HG02970 (cell line): Measurements from ENCODE around the gene RNU6-9.

Experiments used
- ATAC-seq: cut with Tn5 transposase; IDR thresholded peaks from one replicate; pipeline ENCODE4 v1.9.1; 2021; ENCODE audit warnings: mild to moderate bottlenecking, moderate library complexity, moderate number of reproducible peaks; ENCODE audit not compliant: unreplicated experiment, low FRiP score

Gene RNU6-9

GRCh38 chr19:916645-917322 lies 23.5 kb downstream of the RNU6-9 start:
- no peak for ATAC-seq

DNA sequence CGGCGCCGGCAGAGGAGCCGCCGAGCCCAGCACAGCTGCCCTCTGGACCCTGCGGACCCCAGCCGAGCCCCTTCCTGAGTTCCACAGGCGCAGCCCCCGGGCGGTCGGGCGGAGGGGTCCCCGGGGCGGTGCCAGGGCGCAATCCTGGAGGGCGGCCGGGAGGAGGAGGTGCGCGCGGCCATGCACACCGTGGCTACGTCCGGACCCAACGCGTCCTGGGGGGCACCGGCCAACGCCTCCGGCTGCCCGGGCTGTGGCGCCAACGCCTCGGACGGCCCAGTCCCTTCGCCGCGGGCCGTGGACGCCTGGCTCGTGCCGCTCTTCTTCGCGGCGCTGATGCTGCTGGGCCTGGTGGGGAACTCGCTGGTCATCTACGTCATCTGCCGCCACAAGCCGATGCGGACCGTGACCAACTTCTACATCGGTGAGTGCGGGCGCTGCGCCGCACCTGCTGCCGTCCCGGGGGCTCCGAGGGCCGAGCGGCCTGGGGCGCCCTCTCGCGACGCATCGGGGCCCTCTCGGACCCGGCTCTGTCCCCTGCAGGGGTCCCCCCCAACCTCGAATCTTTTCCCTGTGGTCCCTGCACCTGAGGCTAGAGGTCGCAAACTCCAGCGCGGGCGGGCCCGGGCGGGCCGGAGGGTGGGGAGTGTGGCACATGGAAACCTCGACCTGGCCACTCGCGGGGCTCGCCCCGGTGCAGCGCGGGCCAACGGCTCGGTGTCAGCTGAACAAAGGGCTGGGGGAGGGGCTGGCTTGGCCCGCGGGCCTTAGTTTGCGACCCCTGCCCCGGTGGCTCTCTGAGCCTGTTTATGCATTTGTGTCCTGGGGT lies 24.3 kb downstream of the RNU6-9 start, which contains the start of gene KISS1R:
TSS of gene KISS1R (plus strand) at position 11 of the 829 bp plus-strand sequence. CDS start at position 181, 170 bp downstream.
- ATAC-seq: no peak

- no peak for ATAC-seq
Measured at GRCh38 chr19:918152-918437, 24.8 kb downstream of the RNU6-9 start.

GRCh38 chr19:918481-919198 lies 25.4 kb downstream of the RNU6-9 start:
- ATAC-seq: no peak

- peak; percentile 12 for ATAC-seq
Measured at GRCh38 chr19:919199-920050, 26.1 kb downstream of the RNU6-9 start.

GRCh38 chr19:920051-920864 lies 27.0 kb downstream of the RNU6-9 start:
- peak; percentile 29 for ATAC-seq

DNA sequence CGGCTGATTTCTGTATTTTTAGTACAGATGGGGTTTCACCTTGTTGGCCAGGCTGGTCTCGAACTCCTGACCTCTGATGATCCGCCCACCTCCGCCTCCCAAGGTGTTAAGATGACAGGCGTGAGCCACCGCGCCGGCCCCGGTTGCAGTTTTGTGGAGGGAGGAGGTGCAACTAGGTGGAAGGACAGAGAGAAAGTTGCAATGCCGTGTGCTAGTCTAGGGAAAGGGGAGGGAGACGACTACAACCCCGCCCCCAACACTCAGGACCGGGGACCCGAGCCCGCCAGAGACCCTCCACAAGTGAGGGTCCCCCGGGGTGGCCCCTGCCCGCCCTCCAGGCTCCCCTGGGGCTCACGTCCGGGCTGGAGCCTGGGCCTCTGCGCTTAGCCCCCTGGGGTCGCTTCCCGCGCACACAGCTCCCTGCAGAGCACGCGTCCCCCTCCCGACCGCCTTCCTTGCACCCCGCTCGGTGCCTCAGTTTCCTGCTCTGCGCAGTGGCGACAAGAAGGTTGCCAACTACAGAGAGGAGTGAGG lies 31.3 kb downstream of the RNU6-9 start:
- ATAC-seq: no peak

DNA sequence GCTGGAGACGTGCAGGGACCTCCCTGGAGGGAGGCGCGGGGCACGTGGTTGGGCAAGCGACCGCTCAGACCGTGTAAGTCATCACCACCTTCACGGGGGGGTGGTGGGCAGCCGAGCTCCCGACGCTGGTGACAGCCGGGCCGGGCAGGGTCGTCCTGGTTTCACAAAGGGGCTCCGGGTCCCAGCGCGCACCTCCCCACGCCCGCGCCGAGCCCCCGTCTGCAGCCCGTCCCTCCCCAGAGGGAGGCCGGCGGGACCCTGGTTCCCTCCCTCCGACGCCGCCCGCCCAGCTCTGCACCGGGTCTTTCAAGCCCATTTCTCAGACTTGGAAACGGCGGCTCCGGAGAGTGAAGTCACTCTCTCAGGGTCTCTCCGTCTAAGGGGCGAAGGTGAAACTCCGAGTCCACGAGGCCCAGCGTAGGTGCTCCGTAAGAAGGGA lies 31.8 kb downstream of the RNU6-9 start:
- no peak for ATAC-seq

DNA sequence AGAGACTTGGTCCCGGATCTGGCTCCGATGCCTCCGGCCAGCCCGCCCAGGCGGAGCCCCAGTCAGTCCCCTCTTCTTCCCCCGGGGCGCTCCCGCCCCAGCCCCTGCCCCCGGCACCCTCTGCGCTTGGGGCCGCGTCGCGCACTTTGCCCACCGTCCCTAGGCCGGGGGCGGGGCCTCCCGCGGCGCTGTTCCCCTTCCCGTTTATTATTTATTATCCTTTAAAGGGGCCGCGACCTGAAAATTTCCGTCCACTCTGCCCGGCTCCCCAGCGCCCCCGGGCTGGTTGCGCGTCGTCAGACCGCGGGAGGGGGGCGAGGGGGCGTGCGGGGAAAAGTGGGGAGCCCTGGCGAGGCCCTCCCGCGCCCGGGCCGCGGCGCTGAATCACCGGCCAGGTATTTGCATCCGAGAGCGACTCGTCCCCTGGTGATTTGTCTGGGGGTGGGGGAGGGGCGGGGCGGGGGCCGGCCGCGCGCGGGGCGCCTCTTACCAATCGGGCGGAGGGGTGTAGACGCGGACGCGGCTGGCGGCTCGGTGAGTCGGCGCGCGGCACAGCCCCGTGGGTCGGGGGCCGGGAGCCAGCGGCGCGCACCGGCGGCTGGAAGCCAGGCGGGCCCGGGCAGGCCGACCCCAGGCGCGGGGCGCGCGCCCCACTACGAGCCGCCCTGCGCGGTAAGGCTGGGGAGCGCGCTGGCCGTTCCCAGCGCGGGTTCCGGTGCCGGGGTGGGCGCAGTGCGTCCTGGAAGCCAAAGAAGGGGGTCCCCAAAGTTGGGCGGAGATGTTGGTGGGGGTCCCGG lies 32.4 kb downstream of the RNU6-9 start, which contains the start of gene ARID3A:
TSS of gene ARID3A (plus strand) at position 510 of the 797 bp plus-strand sequence. CDS start 3,494 bp downstream, outside the sequence.
- ATAC-seq: peak; percentile 55

DNA sequence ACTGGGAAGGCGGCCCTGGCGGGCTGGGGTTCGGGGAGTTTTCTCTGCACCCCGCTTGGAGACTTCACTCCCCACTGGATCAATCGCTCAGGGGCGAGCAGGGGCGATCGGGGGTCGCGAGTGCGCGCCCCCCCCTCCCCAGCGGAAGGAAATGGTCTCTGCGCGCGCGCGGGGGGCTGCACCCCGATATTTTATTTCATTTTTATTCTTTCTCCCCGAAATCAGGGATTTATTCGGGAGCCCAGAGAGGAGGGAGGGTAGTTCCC lies 33.0 kb downstream of the RNU6-9 start:
- ATAC-seq: no peak

DNA sequence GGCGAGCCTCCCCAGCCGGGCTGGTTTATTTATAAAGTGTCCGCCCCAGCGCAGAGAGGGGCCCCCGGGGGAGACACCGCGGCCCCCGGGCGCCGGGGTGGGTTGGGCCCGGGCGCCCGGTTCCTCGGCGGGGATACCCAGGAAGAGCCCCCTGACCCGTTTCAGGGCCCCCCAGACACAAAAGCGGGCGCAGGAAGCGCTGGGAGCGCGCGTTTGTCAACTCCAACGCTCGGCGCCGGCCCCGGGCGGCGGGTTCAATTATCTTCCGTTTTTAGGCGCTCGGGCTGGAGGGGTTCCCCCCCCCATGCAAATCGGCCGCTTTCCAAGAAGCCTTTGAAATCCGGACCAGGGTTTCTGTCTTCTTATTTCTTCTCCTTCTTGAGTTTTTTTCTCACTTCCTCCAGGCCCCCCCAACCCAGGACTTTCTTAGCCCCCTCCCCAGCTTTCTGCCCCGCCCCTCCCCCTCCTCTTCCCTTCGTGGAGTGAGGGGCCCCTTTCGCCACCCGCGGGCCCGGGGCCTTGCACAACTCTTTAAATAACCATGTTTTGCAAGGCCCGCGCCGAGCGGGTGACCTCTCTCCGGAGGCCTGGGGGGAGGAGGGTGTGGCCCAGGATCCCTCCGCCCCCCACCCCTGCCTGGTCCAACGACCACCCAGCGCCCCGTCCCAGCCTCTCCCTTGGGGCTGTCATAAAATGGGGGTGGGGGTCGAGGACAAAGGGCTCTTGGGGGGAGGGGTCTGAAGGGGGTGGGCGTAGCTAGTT lies 33.5 kb downstream of the RNU6-9 start:
- no peak for ATAC-seq

DNA sequence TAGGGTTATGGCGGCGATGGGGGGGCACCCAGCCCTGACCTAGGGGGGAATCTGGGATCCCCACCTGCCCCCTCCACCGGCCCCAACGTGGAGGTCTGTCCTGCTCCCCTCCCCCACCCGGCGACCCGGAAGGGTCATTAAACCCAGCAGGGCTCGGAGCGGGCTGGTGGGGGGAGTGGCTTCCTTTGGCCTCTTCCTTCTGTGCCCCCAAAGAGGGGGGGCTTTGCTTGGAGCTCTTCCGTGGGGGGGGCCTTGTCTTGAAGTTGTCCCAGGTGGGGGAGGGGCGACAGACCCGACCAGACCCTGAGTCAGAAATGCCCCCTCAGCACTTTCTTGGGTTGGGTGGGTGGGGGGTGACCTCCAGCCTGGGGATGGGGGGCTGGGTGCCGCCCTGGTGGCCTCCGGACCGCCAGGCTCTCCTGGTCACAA lies 34.1 kb downstream of the RNU6-9 start:
- no peak for ATAC-seq

DNA sequence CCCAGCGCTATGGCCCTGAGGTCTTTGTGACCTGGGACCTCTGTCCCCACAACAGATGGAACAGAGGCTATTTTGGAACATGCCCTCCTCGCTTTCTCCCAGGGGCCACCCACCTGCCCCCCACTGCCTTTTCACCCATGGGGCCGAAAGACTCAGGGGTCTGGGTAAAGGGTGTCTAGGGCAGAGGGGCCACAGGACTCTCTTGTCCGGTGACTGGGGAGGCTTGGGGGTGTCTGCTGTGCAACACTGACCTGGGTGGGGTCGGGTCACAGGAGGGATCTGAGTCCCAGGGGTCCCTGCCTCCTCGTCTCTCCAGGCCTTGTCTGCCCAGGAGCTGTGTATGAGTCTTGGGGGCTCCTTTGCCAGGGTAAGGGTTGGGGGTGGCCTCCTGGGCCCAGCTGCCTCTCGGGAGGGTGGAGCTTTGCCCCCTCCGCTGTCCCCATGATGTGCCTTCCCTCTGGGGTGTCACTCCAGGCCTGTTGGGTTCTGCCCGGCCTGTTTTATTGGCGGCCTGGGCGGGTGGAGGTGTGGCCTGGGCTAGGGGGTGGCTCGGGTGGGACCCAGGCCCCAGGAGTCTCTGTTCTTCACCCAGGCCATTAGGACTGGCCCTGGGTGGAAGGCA lies 34.6 kb downstream of the RNU6-9 start:
- ATAC-seq: no peak

DNA sequence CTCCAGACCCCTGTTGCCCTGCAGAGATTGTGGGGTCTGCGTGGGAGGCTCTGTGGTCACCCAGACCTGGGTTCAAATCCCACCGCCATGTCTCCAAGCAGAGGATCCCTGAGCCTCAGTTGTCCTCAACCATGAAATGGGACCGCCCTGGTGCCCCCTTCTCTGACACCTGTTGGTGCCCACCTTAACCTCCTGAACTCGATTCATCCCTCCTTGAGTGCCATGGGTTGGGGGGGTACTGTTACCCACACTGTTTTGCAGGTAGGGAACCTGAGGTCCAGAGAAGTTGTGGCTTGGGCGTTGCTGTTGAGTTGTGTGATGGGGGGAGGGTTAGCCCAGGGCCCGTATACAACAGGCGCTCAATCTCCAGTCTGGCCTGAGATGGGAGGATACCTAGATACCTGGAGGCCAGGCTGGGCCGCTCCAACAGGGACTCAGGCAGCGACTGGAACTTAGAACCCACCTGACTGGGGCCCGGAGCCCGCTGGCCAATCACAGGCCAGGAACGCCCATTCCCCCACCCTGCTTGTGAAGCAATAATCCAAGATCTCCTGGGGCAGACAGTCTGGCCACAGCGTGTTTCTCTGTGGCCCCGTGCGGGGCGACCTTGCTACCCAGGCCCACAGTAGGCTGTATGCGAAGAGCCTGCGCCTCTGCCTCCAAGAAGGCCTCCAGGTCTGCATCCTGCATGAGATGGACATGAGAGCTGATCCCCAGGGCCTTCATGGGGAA lies 35.4 kb downstream of the RNU6-9 start:
- ATAC-seq: no peak

- no peak for ATAC-seq
Measured at GRCh38 chr19:929203-929890, 36.1 kb downstream of the RNU6-9 start.

GRCh38 chr19:929891-930258 lies 36.6 kb downstream of the RNU6-9 start:
- ATAC-seq: no peak
